ACC112 (cell line): ENCODE measurements around the gene METTL6.
"Not testable (repeated sequence)": the region's sequence is repeated elsewhere in the genome, so short reads cannot be mapped to it uniquely, and the experiment has no call there.

Experiments used
- H2AFZ ChIP-seq: fragments of 200-600 bp; sonication (generic); one replicate; pipeline ENCODE4 v1.6.0; 2017; ENCODE audit warnings: antibody characterized with exemption, low read length; ENCODE audit not compliant: unreplicated experiment
- H3K27ac ChIP-seq: fragments of 200-600 bp; sonication (generic); 2 replicates; pipeline ENCODE4 v1.5.1; 2014; ENCODE audit warnings: low read depth, mild to moderate bottlenecking, antibody characterized with exemption, low read length, moderate library complexity
- H3K27me3 ChIP-seq: fragments of 200-600 bp; sonication (generic); 2 replicates; pipeline ENCODE4 v1.6.1; 2014; ENCODE audit warnings: mild to moderate bottlenecking, antibody characterized with exemption, low read length, moderate library complexity, mixed read lengths; ENCODE audit not compliant: insufficient read depth
- H3K36me3 ChIP-seq: fragments of 200-600 bp; sonication (generic); 2 replicates; pipeline ENCODE4 v1.6.1; 2016; ENCODE audit warnings: mild to moderate bottlenecking, antibody characterized with exemption, low read length, moderate library complexity, mixed read lengths; ENCODE audit not compliant: insufficient read depth
- H3K4me1 ChIP-seq: fragments of 200-600 bp; sonication (generic); one replicate; pipeline ENCODE4 v1.6.1; 2016; ENCODE audit warnings: low read length, mixed read lengths; ENCODE audit not compliant: insufficient read depth, unreplicated experiment, control insufficient read depth
- H3K4me3 ChIP-seq: fragments of 200-600 bp; sonication (generic); 2 replicates; pipeline ENCODE4 v1.5.1; 2014; ENCODE audit warnings: mild to moderate bottlenecking, low read depth, low read length
- H3K79me2 ChIP-seq: fragments of 200-600 bp; sonication (generic); one replicate; pipeline ENCODE4 v1.6.0; 2016; ENCODE audit warnings: low read length; ENCODE audit not compliant: control insufficient read depth, unreplicated experiment, insufficient read depth

The METTL6 gene

DNA sequence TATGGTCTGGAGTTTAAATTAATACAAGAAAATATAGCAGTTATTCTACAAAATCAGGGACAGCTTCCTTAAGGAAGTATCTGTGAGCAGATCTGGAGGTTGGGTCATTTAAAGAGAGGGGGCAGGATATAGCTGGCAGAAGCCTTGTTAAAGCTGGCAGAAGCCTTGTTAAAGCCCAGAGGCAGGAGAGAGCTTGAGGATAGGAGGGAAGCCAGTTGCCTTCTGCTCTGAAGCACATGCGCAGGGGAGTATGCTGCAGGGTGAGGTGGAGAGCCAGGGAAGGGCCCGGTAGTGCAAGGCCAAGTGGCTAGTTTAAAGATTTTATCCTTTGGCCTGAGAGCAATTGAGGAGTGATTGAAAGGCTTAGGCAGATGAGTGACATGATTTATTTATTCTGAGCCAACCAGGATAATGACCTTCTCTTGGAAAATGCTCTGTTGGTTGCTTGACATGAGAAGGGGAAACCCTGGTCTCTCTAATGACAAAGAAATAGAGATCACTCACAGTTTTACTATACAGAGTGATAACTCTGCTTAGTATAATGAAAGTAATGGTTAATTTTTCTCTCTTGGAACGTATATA lies 4.0 kb upstream of the METTL6 start:
- Histone ChIP-seq H3K79me2 (peaks cover 52% of the 10 kb centered on the region), H2AFZ (no peak overlapping the region), H3K4me1 (peaks cover 11% of the 10 kb centered on the region), H3K27ac (no peak overlapping the region), H3K36me3 (peaks cover 24% of the 10 kb centered on the region), H3K4me3 (no peak overlapping the region), H3K27me3 (no peaks in the 10 kb centered on the region)

- Histone ChIP-seq H3K4me1 (peaks cover 12% of the 10 kb centered on the region), H3K27ac (no peak overlapping the region), H3K4me3 (no peak overlapping the region), H3K79me2 (peaks cover 58% of the 10 kb centered on the region), H3K36me3 (peaks cover 24% of the 10 kb centered on the region), H3K27me3 (no peaks in the 10 kb centered on the region), H2AFZ (no peak overlapping the region)
Observed at GRCh38 chr3:15430624-15431023, 3.3 kb upstream of the METTL6 start.

DNA sequence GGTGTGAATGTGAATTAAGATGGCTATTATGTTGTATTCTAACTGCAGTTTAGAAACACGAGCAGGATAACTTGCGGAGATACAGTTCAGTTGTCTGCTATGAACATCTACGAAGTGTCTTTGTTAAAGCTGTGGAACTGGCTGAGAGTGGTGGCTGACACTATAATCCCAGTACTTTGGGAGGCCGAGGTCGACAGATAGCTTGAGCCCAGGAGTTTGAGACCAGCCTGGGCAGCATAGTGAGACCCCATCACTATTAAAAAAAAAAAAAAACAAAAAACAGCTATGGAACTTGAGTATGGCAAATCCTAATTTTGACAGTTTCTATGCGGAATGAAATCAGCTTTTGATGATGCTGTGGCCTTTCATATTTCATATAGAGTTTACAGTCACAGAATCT lies 1.7 kb upstream of the METTL6 start:
- Histone ChIP-seq H2AFZ (no peak overlapping the region), H3K27me3 (no peaks in the 10 kb centered on the region), H3K36me3 (peaks cover 24% of the 10 kb centered on the region), H3K79me2 (peaks cover 59% of the 10 kb centered on the region), H3K4me1 (peaks cover 12% of the 10 kb centered on the region), H3K27ac (peak overlapping the region; percentile 11; the same call in 1 of the 2 replicates), H3K4me3 (peak overlapping the region; percentile 93)

DNA sequence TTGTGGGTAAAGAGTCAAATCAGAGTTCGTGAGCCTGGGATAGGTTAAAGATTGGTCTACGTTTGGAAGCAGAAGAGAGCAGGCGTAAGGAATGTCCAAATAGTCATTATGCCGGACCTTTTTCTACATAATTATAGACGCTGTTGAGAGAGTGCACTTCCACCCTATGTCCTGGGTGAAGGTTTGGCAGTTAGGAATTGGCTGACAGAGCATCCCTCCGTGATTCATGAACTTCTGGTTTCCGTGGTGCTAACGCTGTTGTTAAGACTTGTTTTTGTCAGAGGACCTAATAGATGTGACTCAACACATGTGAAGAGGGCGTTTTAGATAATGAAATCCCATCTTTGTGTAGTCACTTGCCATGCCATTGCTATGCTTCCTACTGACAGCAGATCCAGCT lies 1.2 kb upstream of the METTL6 start:
- H3K79me2 ChIP-seq: peaks cover 55% of the 10 kb centered on the region
- H3K36me3 ChIP-seq: peaks cover 22% of the 10 kb centered on the region
- peak overlapping the region; percentile 60 for H3K27ac ChIP-seq
- H3K4me3 ChIP-seq: peak overlapping the region; percentile 93
- H3K4me1 ChIP-seq: peaks cover 12% of the 10 kb centered on the region
- H2AFZ ChIP-seq: no peak overlapping the region
- H3K27me3 ChIP-seq: no peaks in the 10 kb centered on the region

DNA sequence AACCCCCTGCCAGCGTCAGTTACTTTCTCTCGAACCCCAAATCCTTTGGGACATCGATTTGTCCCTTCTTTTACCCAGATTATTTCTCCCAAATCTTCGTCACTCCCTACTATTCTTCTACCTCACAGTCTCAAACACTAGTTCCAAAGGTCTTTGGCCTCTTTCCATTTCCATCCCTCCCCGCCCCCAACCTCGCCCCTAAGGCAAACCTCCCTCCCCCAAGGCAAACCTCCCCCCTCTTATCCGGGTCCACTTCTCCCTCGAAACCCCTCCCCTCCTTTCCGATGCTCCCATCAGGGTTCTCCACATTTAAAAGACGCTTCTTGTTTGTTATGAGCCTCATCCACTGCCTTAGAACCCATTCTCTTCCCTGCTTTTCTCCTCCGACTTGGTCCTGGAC lies 637 bp upstream of the METTL6 start:
- H3K79me2 ChIP-seq: peaks cover 52% of the 10 kb centered on the region
- H3K36me3 ChIP-seq: peaks cover 22% of the 10 kb centered on the region
- H3K4me1 ChIP-seq: peaks cover 12% of the 10 kb centered on the region
- peak overlapping the region; percentile 60 for H3K27ac ChIP-seq
- H3K27me3 ChIP-seq: no peaks in the 10 kb centered on the region
- peak overlapping the region; percentile 89 for H2AFZ ChIP-seq
- H3K4me3 ChIP-seq: peak overlapping the region; percentile 93

- no peak overlapping the region; the same call in 1 of the 2 replicates for H3K27ac ChIP-seq
- H3K4me1 ChIP-seq: peaks cover 12% of the 10 kb centered on the region
- H3K27me3 ChIP-seq: no peaks in the 10 kb centered on the region
- peak overlapping the region; percentile 89 for H2AFZ ChIP-seq
- H3K4me3 ChIP-seq: peak overlapping the region; percentile 93
- peaks cover 52% of the 10 kb centered on the region for H3K79me2 ChIP-seq
- H3K36me3 ChIP-seq: peaks cover 17% of the 10 kb centered on the region; the same call in 1 of the 2 replicates
Observed at GRCh38 chr3:15426579-15427118, 695 bp downstream of the METTL6 start.

- Histone ChIP-seq H3K79me2 (peaks cover 4% of the 10 kb centered on the region), H3K36me3 (peaks cover 20% of the 10 kb centered on the region; the same call in 1 of the 2 replicates), H3K27ac (peak overlapping the region; percentile 37; the same call in 1 of the 2 replicates), H3K4me1 (peaks cover 13% of the 10 kb centered on the region), H3K4me3 (no peak overlapping the region), H3K27me3 (no peaks in the 10 kb centered on the region), H2AFZ (no peak overlapping the region)
Observed at GRCh38 chr3:15420871-15421270, 6.5 kb downstream of the METTL6 start.

DNA sequence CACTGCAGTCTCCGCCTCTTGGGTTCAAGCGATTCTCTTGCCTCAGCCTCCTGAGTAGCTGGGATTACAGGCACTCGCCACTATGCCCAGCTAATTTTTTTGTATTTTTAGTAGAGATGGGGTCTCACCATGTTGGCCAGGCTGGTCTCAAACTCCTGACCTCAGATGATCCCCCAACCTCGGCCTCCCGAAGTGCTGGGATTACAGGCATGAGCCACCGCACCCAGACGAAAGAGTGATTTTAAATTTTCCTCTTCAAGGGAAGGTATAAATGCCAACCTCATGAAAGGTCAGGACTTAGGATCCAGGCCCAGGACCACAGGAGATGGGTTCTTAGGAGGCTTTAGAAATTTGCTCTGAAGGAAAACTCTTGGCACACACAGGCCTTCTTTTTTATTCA lies 16.4 kb downstream of the METTL6 start:
- not testable (repeated sequence) for H3K4me3 ChIP-seq, H3K27ac ChIP-seq, H3K27me3 ChIP-seq, H3K4me1 ChIP-seq, H3K79me2 ChIP-seq, H2AFZ ChIP-seq
- peaks cover 11% of the 10 kb centered on the region; the same call in 1 of the 2 replicates for H3K36me3 ChIP-seq

DNA sequence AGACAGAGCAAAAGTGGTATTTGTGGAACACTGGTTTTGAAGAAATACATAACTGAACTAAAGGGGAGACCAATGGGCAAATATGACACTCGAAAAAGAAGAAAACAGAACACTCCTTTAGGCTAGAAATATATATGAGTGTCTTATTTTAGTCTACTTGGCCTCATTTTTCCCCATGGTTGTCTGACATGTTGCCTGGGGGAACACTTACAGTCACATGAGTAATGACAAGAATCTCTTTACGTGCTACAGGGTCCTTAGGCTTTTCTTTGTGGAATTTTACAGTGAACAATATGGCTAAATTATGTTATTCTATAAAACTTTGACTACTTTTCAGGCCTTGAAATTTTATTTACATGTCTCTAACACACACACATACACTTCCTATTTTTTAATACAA lies 17.6 kb downstream of the METTL6 start:
- peaks cover 5% of the 10 kb centered on the region for H3K4me1 ChIP-seq
- peaks cover 7% of the 10 kb centered on the region; the same call in 1 of the 2 replicates for H3K36me3 ChIP-seq
- H3K27ac ChIP-seq: peak overlapping the region; percentile 20; the same call in 1 of the 2 replicates
- H2AFZ ChIP-seq: no peak overlapping the region
- H3K27me3 ChIP-seq: no peaks in the 10 kb centered on the region
- no peak overlapping the region for H3K4me3 ChIP-seq
- no peaks in the 10 kb centered on the region for H3K79me2 ChIP-seq

- no peaks in the 10 kb centered on the region for H3K79me2 ChIP-seq
- no peaks in the 10 kb centered on the region for H3K27me3 ChIP-seq
- peaks cover 5% of the 10 kb centered on the region for H3K4me1 ChIP-seq
- no peak overlapping the region for H2AFZ ChIP-seq
- H3K4me3 ChIP-seq: no peak overlapping the region
- peak overlapping the region; percentile 27; the same call in 1 of the 2 replicates for H3K27ac ChIP-seq
- peaks cover 6% of the 10 kb centered on the region; the same call in 1 of the 2 replicates for H3K36me3 ChIP-seq
Observed at GRCh38 chr3:15409239-15409638, 18.1 kb downstream of the METTL6 start.

GRCh38 chr3:15405448-15406050 lies 21.8 kb downstream of the METTL6 start:
- no peak overlapping the region for H2AFZ ChIP-seq
- no peaks in the 10 kb centered on the region for H3K27me3 ChIP-seq
- no peak overlapping the region for H3K4me3 ChIP-seq
- H3K36me3 ChIP-seq: no peaks in the 10 kb centered on the region
- peaks cover 5% of the 10 kb centered on the region for H3K4me1 ChIP-seq
- no peaks in the 10 kb centered on the region for H3K79me2 ChIP-seq
- H3K27ac ChIP-seq: no peak overlapping the region
